GM18499 (cell line): ENCODE results near the gene DEFB123.
A peak's percentile ranks its signal among the peaks of the same experiment; 100 is the strongest.

Experiments used
- ATAC-seq: cut with Tn5 transposase; IDR thresholded peaks from one replicate; pipeline ENCODE4 v1.9.1; 2021; ENCODE audit warnings: moderate number of reproducible peaks; ENCODE audit not compliant: insufficient read depth, unreplicated experiment

DEFB123 gene

GRCh38 chr20:31473331-31474096, 33.1 kb downstream of the DEFB123 start:
- ATAC-seq = no peak

GRCh38 chr20:31474097-31474436, 33.6 kb downstream of the DEFB123 start:
- peak; percentile 85 for ATAC-seq

- no peak for ATAC-seq
Observed at GRCh38 chr20:31474758-31475427, 34.5 kb downstream of the DEFB123 start, which contains the start of the genes DEFB124 and REM1. DEFB124 (minus strand) TSS chr20:31475127; CDS start chr20:31473013, 2,114 bp downstream. REM1 (plus strand) TSS chr20:31475288; CDS start chr20:31476446, 1,158 bp downstream.

- no peak for ATAC-seq
Observed at GRCh38 chr20:31475472-31476293, 35.3 kb downstream of the DEFB123 start.

- ATAC-seq = no peak
Observed at GRCh38 chr20:31476294-31476585, 35.8 kb downstream of the DEFB123 start.

- ATAC-seq = no peak
Observed at GRCh38 chr20:31476643-31477215, 36.3 kb downstream of the DEFB123 start.

- no peak for ATAC-seq
Observed at GRCh38 chr20:31484001-31484400, 43.6 kb downstream of the DEFB123 start.

- no peak for ATAC-seq
Observed at GRCh38 chr20:31485450-31486339, 45.3 kb downstream of the DEFB123 start.

- no peak for ATAC-seq
Observed at GRCh38 chr20:31488115-31488514, 47.7 kb downstream of the DEFB123 start.

GRCh38 chr20:31489152-31489551, 48.7 kb downstream of the DEFB123 start:
- no peak for ATAC-seq

GRCh38 chr20:31490752-31491151, 50.3 kb downstream of the DEFB123 start:
- ATAC-seq = no peak

- no peak for ATAC-seq
Observed at GRCh38 chr20:31494131-31494530, 53.7 kb downstream of the DEFB123 start.

- no peak for ATAC-seq
Observed at GRCh38 chr20:31496761-31497295, 56.4 kb downstream of the DEFB123 start.

- ATAC-seq = no peak
Observed at GRCh38 chr20:31497838-31498540, 57.6 kb downstream of the DEFB123 start.
